CD4-positive, alpha-beta memory T cell (primary cell): ENCODE results near the gene SNRPA. TPM values are rescaled to one million over a fixed set of nuclear protein-coding genes. Genes with fewer than 3 reads are reported as not detected.

Experiments used
- CTCF ChIA-PET: fragments of 350-600 bp; sonication (Branson Sonifier 250); formaldehyde crosslinking; loops from one replicate; lab custom pipeline; 2021; ENCODE audit warnings: inconsistent platforms; ENCODE audit not compliant: partially characterized antibody; lab: Charles Lee
- POLR2A ChIA-PET: fragments of 350-600 bp; sonication (Branson Sonifier 250); formaldehyde crosslinking; loops from one replicate; lab custom pipeline; 2021; ENCODE audit not compliant: partially characterized antibody; lab: Charles Lee
- DNase-seq, 5 donors: peaks; one replicate each; pipeline versions ENCODE4 v3.0.0 to v3.0.0-alpha.2; 2020 to 2022; ENCODE audit warnings: mixed read lengths in 1 of 5
- H3K27ac ChIP-seq: one replicate; pipeline ENCODE4 v1.7.0; 2013; ENCODE audit warnings: low read depth, low read length
- H3K27me3 ChIP-seq: 2 replicates; pipeline ENCODE4 v1.7.0; 2013; ENCODE audit warnings: mild to moderate bottlenecking, low read length, moderate library complexity; ENCODE audit not compliant: insufficient read depth
- H3K36me3 ChIP-seq: 2 replicates; pipeline ENCODE4 v1.7.0; 2013; ENCODE audit warnings: mild to moderate bottlenecking, low read length, moderate library complexity; ENCODE audit not compliant: insufficient read depth
- H3K4me1 ChIP-seq: 2 replicates; pipeline ENCODE4 v1.7.0; 2013; ENCODE audit warnings: mild to moderate bottlenecking, low read length, moderate library complexity; ENCODE audit not compliant: insufficient read depth
- H3K4me3 ChIP-seq, 2 donors: one replicate each; pipeline ENCODE4 v1.7.0; 2013; ENCODE audit warnings: low read length in 2 of 2, mild to moderate bottlenecking in 1 of 2
- H3K9me3 ChIP-seq, 2 donors: one replicate each; pipeline ENCODE4 v1.7.0; 2013; ENCODE audit warnings: low read length in 2 of 2, control low read depth in 1 of 2; ENCODE audit not compliant: control insufficient read depth in 1 of 2
- H3K27ac Mint-ChIP-seq, 7 donors: one replicate each; pipeline ENCODE4 v1.8.0; 2020 to 2021; ENCODE audit warnings: mixed read lengths in 7 of 7, mild to moderate bottlenecking in 6 of 7, inconsistent platforms in 3 of 7, moderate library complexity in 3 of 7
- H3K27me3 Mint-ChIP-seq, 2 donors: one replicate each; pipeline ENCODE4 v1.8.0; 2020 to 2021; ENCODE audit warnings: mixed read lengths in 2 of 2
- H3K36me3 Mint-ChIP-seq, 2 donors: one replicate each; pipeline ENCODE4 v1.8.0; 2020 to 2021; ENCODE audit warnings: mixed read lengths in 2 of 2, inconsistent platforms in 1 of 2, mild to moderate bottlenecking in 1 of 2
- H3K4me1 Mint-ChIP-seq, 4 donors: one replicate each; pipeline ENCODE4 v1.8.0; 2020 to 2021; ENCODE audit warnings: mixed read lengths in 4 of 4, mild to moderate bottlenecking in 1 of 4
- H3K4me3 Mint-ChIP-seq, 8 donors: one replicate each; pipeline ENCODE4 v1.8.0; 2020 to 2021; ENCODE audit warnings: mixed read lengths in 8 of 8, mild to moderate bottlenecking in 7 of 8, moderate library complexity in 6 of 8, inconsistent platforms in 3 of 8
- H3K9me3 Mint-ChIP-seq, 8 donors: one replicate each; pipeline ENCODE4 v1.8.0; 2020 to 2021; ENCODE audit warnings: mixed read lengths in 8 of 8, mild to moderate bottlenecking in 5 of 8, inconsistent platforms in 3 of 8, moderate library complexity in 1 of 8
- intact Hi-C: fragments of 100-400 bp; cut with micrococcal nuclease; formaldehyde crosslinking; loops from one replicate; pipeline ENCODE4 v1.15.1; 2023
- polyA plus RNA-seq, 2 donors: library from polyadenylated mRNA; unstranded; fragments of 300-500 nt; fragmentation: Illumina TruSeq; gene quantifications; one replicate each; pipeline ENCODE4 v1.2.3, GENCODE V29; 2021
- total RNA-seq, 2 experiments: library from RNA; stranded (reverse); gene quantifications; one replicate each; pipeline ENCODE4 v1.2.3, GENCODE V29; 2021

SNRPA gene
- total and polyA plus RNA-seq, 4 experiments from 2014 or later = 48.8 to 95.7 (median 78.6) TPM

GRCh38 chr19:40774916-40775631 lies 24.1 kb downstream of the SNRPA start, which contains the start of gene MIA:
TSS of gene MIA (plus strand) at chr19:40775521. CDS start at chr19:40775543, 22 bp downstream.
- peaks cover 34% of the 10 kb centered on the region for H3K4me1 ChIP-seq
- POLR2A ChIA-PET = interaction anchor here (0.9 to 14.6 kb wide), 3 partner anchors 22 to 27 kb away, joined by 3 to 369 read pairs (median 3); partner anchors contain the start of genes ACTMAP, EGLN2 and SNRPA

GRCh38 chr19:40775632-40776022 lies 24.6 kb downstream of the SNRPA start:
- no peak overlapping the region for H3K27ac ChIP-seq
- Mint-ChIP-seq H3K4me1 (peaks cover 26 to 45% (median 33%) of the 10 kb centered on the region in 4 donors), H3K27me3 (no peaks in the 10 kb centered on the region), H3K9me3 (peaks cover 0 to 5% (median 0%) of the 10 kb centered on the region in 8 donors), H3K27ac (peak overlapping the region in 5 of 7 donors; percentile 42 to 95 (median 74)), H3K4me3 (no peak overlapping the region), H3K36me3 (peaks cover 13 to 24% of the 10 kb centered on the region in 2 donors)
- H3K4me1 ChIP-seq = peaks cover 34% of the 10 kb centered on the region
- ChIA-PET CTCF (interaction anchor here (1.8 kb wide), 1 partner anchor 18 kb away, joined by 4 read pairs; no protein-coding TSS in a partner anchor), POLR2A (interaction anchor here (0.9 to 14.6 kb wide), 4 partner anchors 22 to 27 kb away, joined by 3 to 369 read pairs (median 72); partner anchors contain the start of genes ACTMAP, EGLN2 and SNRPA)
- H3K9me3 ChIP-seq = no peaks in the 10 kb centered on the region
- no peaks in the 10 kb centered on the region for H3K27me3 ChIP-seq
- no peak for DNase-seq
- intact Hi-C loops = loop anchor here (2.0 kb wide), 1 partner anchor 43 kb away; no protein-coding TSS in a partner anchor
- no peaks in the 10 kb centered on the region for H3K36me3 ChIP-seq
- no peak overlapping the region for H3K4me3 ChIP-seq

More at GRCh38 chr19:40774916-40775631, 24.1 kb downstream of the SNRPA start, which contains the start of gene MIA:
- Histone ChIP-seq H3K36me3 (no peaks in the 10 kb centered on the region), H3K27me3 (no peaks in the 10 kb centered on the region), H3K27ac (no peak within 1 kb of the TSS), H3K4me3 (no peak within 1 kb of the TSS), H3K9me3 (no peaks in the 10 kb centered on the region)
- CTCF ChIA-PET = no interaction called here
- Mint-ChIP-seq H3K27ac (peak within 1 kb of the TSS; percentile 10 to 99 (median 74)), H3K27me3 (no peaks in the 10 kb centered on the region), H3K4me1 (peaks cover 25 to 44% (median 33%) of the 10 kb centered on the region in 4 donors), H3K36me3 (peaks cover 9 to 21% of the 10 kb centered on the region in 2 donors), H3K9me3 (peaks cover 0 to 5% (median 0%) of the 10 kb centered on the region in 8 donors), H3K4me3 (no peak within 1 kb of the TSS)
- intact Hi-C loops = no loop called here
- no peak for DNase-seq

GRCh38 chr19:40776364-40776763 lies 25.4 kb downstream of the SNRPA start:
- no peak for DNase-seq
- no peaks in the 10 kb centered on the region for H3K9me3 ChIP-seq
- H3K27me3 ChIP-seq = no peaks in the 10 kb centered on the region
- Mint-ChIP-seq H3K27me3 (no peaks in the 10 kb centered on the region), H3K36me3 (peaks cover 9 to 20% of the 10 kb centered on the region in 2 donors), H3K4me3 (peak overlapping the region in 1 of 8 donors; percentile 97), H3K4me1 (peaks cover 21 to 41% (median 30%) of the 10 kb centered on the region in 4 donors), H3K27ac (peak overlapping the region in 6 of 7 donors; percentile 10 to 99 (median 98)), H3K9me3 (no peaks in the 10 kb centered on the region)
- H3K4me1 ChIP-seq = peaks cover 29% of the 10 kb centered on the region
- no peak overlapping the region for H3K27ac ChIP-seq
- intact Hi-C loops = loop anchor here (2.0 kb wide), 1 partner anchor 42 kb away; no protein-coding TSS in a partner anchor
- H3K4me3 ChIP-seq = no peak overlapping the region
- ChIA-PET POLR2A (interaction anchor here (2.2 to 14.6 kb wide), 4 partner anchors 9 to 576 kb away, joined by 11 to 369 read pairs (median 85); partner anchors contain the start of genes ACTMAP, EGLN2, SNRPA and TGFB1), CTCF (interaction anchor here (1.1 to 3.3 kb wide), 5 partner anchors 17 to 43 kb away, joined by 4 to 46 read pairs (median 5); no protein-coding TSS in a partner anchor)
- no peaks in the 10 kb centered on the region for H3K36me3 ChIP-seq

- Mint-ChIP-seq H3K36me3 (peaks cover 10 to 25% of the 10 kb centered on the region in 2 donors), H3K4me1 (peaks cover 23 to 41% (median 31%) of the 10 kb centered on the region in 4 donors), H3K27ac (peak overlapping the region; percentile 95 to 99 (median 99)), H3K4me3 (peak overlapping the region; percentile 92 to 98 (median 95)), H3K27me3 (no peaks in the 10 kb centered on the region), H3K9me3 (no peaks in the 10 kb centered on the region)
- Histone ChIP-seq H3K27ac (peak overlapping the region; percentile 89), H3K36me3 (peaks cover 2% of the 10 kb centered on the region), H3K9me3 (no peaks in the 10 kb centered on the region), H3K4me1 (peaks cover 29% of the 10 kb centered on the region), H3K27me3 (no peaks in the 10 kb centered on the region), H3K4me3 (peak overlapping the region; percentile 67 to 98)
- peak; percentile 87 to 96 (median 88) for DNase-seq
- intact Hi-C loops = loop anchor here (2.0 kb wide), 1 partner anchor 42 kb away; no protein-coding TSS in a partner anchor
- ChIA-PET POLR2A (interaction anchor here (0.8 to 14.6 kb wide), 27 partner anchors 9 to 772 kb away, joined by 3 to 369 read pairs (median 5); partner anchors contain the start of genes ACTMAP, COQ8B, EGLN2 and HNRNPUL1), CTCF (interaction anchor here (0.6 to 4.1 kb wide), 15 partner anchors 16 to 428 kb away, joined by 3 to 46 read pairs (median 7); partner anchors contain the start of genes ACTMAP, COQ8B, EGLN2 and ITPKC)
These were observed 26.1 kb downstream of the SNRPA start for GRCh38 chr19:40776932-40777644.

- Mint-ChIP-seq H3K27me3 (no peaks in the 10 kb centered on the region), H3K4me1 (peaks cover 24 to 45% (median 31%) of the 10 kb centered on the region in 4 donors), H3K9me3 (no peaks in the 10 kb centered on the region), H3K27ac (peak overlapping the region; percentile 95 to 99 (median 99)), H3K4me3 (peak overlapping the region; percentile 92 to 98 (median 95)), H3K36me3 (peaks cover 11 to 28% of the 10 kb centered on the region in 2 donors)
- Histone ChIP-seq H3K27me3 (no peaks in the 10 kb centered on the region), H3K9me3 (no peaks in the 10 kb centered on the region), H3K4me3 (peak overlapping the region; percentile 67 to 98), H3K36me3 (peaks cover 5% of the 10 kb centered on the region), H3K27ac (peak overlapping the region; percentile 89), H3K4me1 (peaks cover 29% of the 10 kb centered on the region)
- ChIA-PET POLR2A (interaction anchor here (0.8 to 14.6 kb wide), 29 partner anchors 9 to 772 kb away, joined by 3 to 369 read pairs (median 5); partner anchors contain the start of genes ACTMAP, COQ8B, EGLN2 and HNRNPUL1), CTCF (interaction anchor here (0.6 to 4.1 kb wide), 15 partner anchors 16 to 427 kb away, joined by 3 to 46 read pairs (median 7); partner anchors contain the start of genes ACTMAP, COQ8B, EGLN2 and ITPKC)
- DNase-seq = no peak
- intact Hi-C loops = loop anchor here (2.0 kb wide), 1 partner anchor 41 kb away; no protein-coding TSS in a partner anchor
These were observed 26.6 kb downstream of the SNRPA start for GRCh38 chr19:40777645-40777936.

- peaks cover 11 to 28% of the 10 kb centered on the region in 2 donors for H3K36me3 Mint-ChIP-seq
- peaks cover 5% of the 10 kb centered on the region for H3K36me3 ChIP-seq
- H3K4me3 ChIP-seq = peak within 1 kb of the TSS; percentile 67 to 98
- H3K27me3 Mint-ChIP-seq = no peaks in the 10 kb centered on the region
- peaks cover 29% of the 10 kb centered on the region for H3K4me1 ChIP-seq
- no peaks in the 10 kb centered on the region for H3K27me3 ChIP-seq
- ChIA-PET CTCF (interaction anchor here (0.7 to 4.1 kb wide), 18 partner anchors 7 to 427 kb away, joined by 3 to 46 read pairs (median 5); partner anchors contain the start of genes ACTMAP, COQ8B, EGLN2 and ITPKC), POLR2A (interaction anchor here (0.5 to 14.6 kb wide), 33 partner anchors 8 to 771 kb away, joined by 3 to 369 read pairs (median 5); partner anchors contain the start of genes ACTMAP, C19orf47, COQ8B and EGLN2)
- intact Hi-C loops = loop anchor here (1.0 to 2.0 kb wide), 7 partner anchors 20 to 366 kb away; partner anchors contain the start of gene ACTMAP
- H3K4me1 Mint-ChIP-seq = peaks cover 24 to 45% (median 31%) of the 10 kb centered on the region in 4 donors
- no peaks in the 10 kb centered on the region for H3K9me3 ChIP-seq
- peak within 1 kb of the TSS; percentile 95 to 99 (median 99) for H3K27ac Mint-ChIP-seq
- H3K9me3 Mint-ChIP-seq = no peaks in the 10 kb centered on the region
- H3K27ac ChIP-seq = peak within 1 kb of the TSS; percentile 89
- peak; percentile 100 for DNase-seq
- H3K4me3 Mint-ChIP-seq = peak within 1 kb of the TSS; percentile 92 to 98 (median 95)
These were observed 27.1 kb downstream of the SNRPA start, which contains the start of gene RAB4B for GRCh38 chr19:40777937-40778705. TSS of gene RAB4B (plus strand) at chr19:40778247. CDS start at chr19:40778376, 129 bp downstream.
